ENCODE results near the gene ERV3-1.
"Not testable (repeated sequence)": the region's sequence is repeated elsewhere in the genome, so short reads cannot be mapped to it uniquely, and the experiment has no call there.

The ERV3-1 gene, protein sequence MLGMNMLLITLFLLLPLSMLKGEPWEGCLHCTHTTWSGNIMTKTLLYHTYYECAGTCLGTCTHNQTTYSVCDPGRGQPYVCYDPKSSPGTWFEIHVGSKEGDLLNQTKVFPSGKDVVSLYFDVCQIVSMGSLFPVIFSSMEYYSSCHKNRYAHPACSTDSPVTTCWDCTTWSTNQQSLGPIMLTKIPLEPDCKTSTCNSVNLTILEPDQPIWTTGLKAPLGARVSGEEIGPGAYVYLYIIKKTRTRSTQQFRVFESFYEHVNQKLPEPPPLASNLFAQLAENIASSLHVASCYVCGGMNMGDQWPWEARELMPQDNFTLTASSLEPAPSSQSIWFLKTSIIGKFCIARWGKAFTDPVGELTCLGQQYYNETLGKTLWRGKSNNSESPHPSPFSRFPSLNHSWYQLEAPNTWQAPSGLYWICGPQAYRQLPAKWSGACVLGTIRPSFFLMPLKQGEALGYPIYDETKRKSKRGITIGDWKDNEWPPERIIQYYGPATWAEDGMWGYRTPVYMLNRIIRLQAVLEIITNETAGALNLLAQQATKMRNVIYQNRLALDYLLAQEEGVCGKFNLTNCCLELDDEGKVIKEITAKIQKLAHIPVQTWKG

DNA sequence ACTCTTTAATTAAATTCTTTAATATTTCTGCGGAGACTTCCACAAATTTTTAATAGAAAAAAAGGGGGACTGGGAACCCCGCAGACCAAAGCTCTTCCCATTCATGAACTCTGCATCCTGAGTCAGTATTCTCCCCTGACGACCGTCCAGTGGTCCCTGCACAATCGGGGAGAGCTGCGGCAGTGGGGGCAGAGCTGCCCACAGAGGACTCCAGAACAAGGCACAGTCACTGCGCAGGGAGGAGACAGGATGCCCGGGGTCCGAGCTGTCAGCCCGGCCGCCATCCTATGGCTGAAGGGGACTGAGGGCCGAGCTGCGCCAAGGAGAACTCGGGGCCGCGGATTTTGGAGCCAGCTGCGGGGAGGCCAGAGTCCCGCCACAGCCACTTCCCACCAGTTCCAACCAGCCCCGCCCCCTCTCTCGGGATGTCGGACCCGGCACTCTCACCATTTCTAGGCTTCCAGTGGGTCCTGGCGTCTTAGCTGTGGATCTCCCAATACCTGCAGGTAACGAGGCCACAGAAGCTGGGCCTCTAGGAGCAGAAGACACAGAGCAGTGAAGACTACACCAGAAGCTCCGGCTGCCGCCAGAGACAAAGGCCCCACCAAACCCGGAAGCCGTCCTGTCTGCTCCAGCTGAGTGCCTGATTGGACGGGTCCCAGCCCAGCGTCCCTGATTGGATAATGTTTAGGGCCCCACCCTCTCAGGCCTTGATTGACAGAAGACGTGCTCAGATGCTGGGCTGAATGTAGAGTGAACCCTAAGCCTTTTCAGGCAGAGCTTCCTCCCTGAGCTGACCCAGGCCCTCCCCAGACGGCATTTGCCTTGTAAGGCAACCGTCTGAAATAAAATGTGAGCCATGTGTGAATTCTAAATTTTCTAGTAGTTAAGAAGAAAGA lies at the start of gene ERV3-1:
ERV3-1 (minus strand) TSS at position 594 of the 899 bp plus-strand sequence. CDS start 13,661 bp downstream, outside the sequence.
- peaks cover 33% of the 10 kb centered on the region for H3K4me1 ChIP-seq (ENCODE audit: insufficient read depth, low read length, poor library complexity, severe bottlenecking)
- H3K4me2 ChIP-seq (ENCODE audit: low read depth, low read length, poor library complexity, severe bottlenecking): peak within 1 kb of the TSS; percentile 82
- TF ChIP-seq EZH2phosphoT487 (IDR thresholded peaks at IDR 0.05; ENCODE audit: borderline replicate concordance): no peak
- TF ChIP-seq, protein P1, sequence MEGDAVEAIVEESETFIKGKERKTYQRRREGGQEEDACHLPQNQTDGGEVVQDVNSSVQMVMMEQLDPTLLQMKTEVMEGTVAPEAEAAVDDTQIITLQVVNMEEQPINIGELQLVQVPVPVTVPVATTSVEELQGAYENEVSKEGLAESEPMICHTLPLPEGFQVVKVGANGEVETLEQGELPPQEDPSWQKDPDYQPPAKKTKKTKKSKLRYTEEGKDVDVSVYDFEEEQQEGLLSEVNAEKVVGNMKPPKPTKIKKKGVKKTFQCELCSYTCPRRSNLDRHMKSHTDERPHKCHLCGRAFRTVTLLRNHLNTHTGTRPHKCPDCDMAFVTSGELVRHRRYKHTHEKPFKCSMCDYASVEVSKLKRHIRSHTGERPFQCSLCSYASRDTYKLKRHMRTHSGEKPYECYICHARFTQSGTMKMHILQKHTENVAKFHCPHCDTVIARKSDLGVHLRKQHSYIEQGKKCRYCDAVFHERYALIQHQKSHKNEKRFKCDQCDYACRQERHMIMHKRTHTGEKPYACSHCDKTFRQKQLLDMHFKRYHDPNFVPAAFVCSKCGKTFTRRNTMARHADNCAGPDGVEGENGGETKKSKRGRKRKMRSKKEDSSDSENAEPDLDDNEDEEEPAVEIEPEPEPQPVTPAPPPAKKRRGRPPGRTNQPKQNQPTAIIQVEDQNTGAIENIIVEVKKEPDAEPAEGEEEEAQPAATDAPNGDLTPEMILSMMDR (conservative IDR thresholded peaks at IDR 0.05; ENCODE audit: low read length): no peak
- H3K9ac ChIP-seq (ENCODE audit: low read depth, low read length, poor library complexity, severe bottlenecking): peak within 1 kb of the TSS; percentile 87
- no peaks in the 10 kb centered on the region; the same call in 1 of the 2 replicates for H3K9me3 ChIP-seq (ENCODE audit: insufficient read depth, low read depth, low read length)
- peaks cover 51% of the 10 kb centered on the region for H3K79me2 ChIP-seq (ENCODE audit: insufficient read depth, low read length)
- peaks cover 36% of the 10 kb centered on the region for H4K20me1 ChIP-seq (ENCODE audit: insufficient read depth, low read length, poor library complexity, severe bottlenecking)
- H3K4me3 ChIP-seq (ENCODE audit: low read length, poor library complexity, severe bottlenecking): peak within 1 kb of the TSS; percentile 87
- no peaks in the 10 kb centered on the region for H3F3A ChIP-seq (ENCODE audit: low read depth)
- peaks cover 5% of the 10 kb centered on the region; the same call in 1 of the 2 replicates for H3K36me3 ChIP-seq (ENCODE audit: insufficient read depth, low read length)
- H3K27me3 ChIP-seq (ENCODE audit: insufficient read depth, low read length, poor library complexity, severe bottlenecking): no peaks in the 10 kb centered on the region
- peak within 1 kb of the TSS; percentile 82 for H2AFZ ChIP-seq (ENCODE audit: low read length)
- no peaks in the 10 kb centered on the region for H3K9me2 ChIP-seq (replicated peaks; ENCODE audit: low read depth, low read length)

DNA sequence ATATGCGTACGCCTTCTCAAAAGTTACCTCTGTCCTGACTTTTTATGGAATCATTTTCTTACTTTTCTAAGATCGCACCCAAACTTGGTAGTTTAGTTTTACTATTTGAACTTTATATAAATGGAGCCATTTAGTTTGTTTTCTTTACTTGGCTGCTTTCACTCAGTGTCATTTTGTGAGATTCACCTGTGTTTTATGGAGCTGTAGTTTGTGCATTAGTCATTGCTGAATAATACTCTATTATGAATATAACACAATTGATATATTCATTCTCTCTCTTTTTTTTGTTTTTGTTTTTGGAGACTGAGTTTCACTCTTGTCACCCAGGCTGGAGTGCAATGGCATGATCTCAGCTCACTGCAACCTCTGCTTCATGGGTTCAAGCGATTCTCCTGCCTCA lies 49.3 kb upstream of the ERV3-1 start:
- not testable (repeated sequence) for H3K9ac ChIP-seq (ENCODE audit: low read depth, low read length, poor library complexity, severe bottlenecking); H4K20me1 ChIP-seq (ENCODE audit: insufficient read depth, low read length, poor library complexity, severe bottlenecking); H3K9me2 ChIP-seq (replicated peaks; ENCODE audit: low read depth, low read length); H3K79me2 ChIP-seq (ENCODE audit: insufficient read depth, low read length); H3K4me2 ChIP-seq (ENCODE audit: low read depth, low read length, poor library complexity, severe bottlenecking); H3K4me1 ChIP-seq (ENCODE audit: insufficient read depth, low read length, poor library complexity, severe bottlenecking); H3K4me3 ChIP-seq (ENCODE audit: low read length, poor library complexity, severe bottlenecking); H2AFZ ChIP-seq (ENCODE audit: low read length); H3K27me3 ChIP-seq (ENCODE audit: insufficient read depth, low read length, poor library complexity, severe bottlenecking); H3F3A ChIP-seq (ENCODE audit: low read depth); H3K36me3 ChIP-seq (ENCODE audit: insufficient read depth, low read length); H3K9me3 ChIP-seq (ENCODE audit: insufficient read depth, low read depth, low read length)

DNA sequence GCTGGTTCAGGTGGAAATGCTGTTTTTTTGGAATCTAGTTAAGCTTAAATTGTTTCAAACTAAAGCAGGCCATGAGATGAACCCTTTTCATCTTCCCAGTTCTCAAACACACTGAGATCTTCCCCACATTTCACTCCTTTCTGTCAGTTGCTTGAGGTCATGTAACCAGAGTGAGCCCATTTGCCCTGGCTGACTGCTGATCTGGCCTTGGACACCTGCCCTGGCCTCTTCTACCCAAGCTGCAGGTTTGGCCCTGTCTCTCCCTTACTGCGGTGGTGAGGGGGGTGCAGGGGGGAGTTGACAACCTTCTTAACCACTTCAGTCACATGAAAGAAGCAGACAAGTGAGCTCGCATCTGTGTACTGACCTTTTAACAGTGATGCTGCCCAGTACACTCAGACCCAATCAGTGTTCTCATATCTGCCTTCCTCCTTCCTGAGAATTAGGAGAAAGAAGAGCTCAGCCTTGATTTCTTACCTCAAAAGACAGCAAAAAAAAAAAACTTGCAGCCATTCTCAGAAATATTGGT lies 48.0 kb upstream of the ERV3-1 start:
- H3K4me3 ChIP-seq (ENCODE audit: low read length, poor library complexity, severe bottlenecking); H3K9me2 ChIP-seq (replicated peaks; ENCODE audit: low read depth, low read length); H3K4me1 ChIP-seq (ENCODE audit: insufficient read depth, low read length, poor library complexity, severe bottlenecking); H3K4me2 ChIP-seq (ENCODE audit: low read depth, low read length, poor library complexity, severe bottlenecking); H2AFZ ChIP-seq (ENCODE audit: low read length); H3K9me3 ChIP-seq (ENCODE audit: insufficient read depth, low read depth, low read length); H3K9ac ChIP-seq (ENCODE audit: low read depth, low read length, poor library complexity, severe bottlenecking); H3K36me3 ChIP-seq (ENCODE audit: insufficient read depth, low read length); H3K27me3 ChIP-seq (ENCODE audit: insufficient read depth, low read length, poor library complexity, severe bottlenecking); H3F3A ChIP-seq (ENCODE audit: low read depth); H3K79me2 ChIP-seq (ENCODE audit: insufficient read depth, low read length); H4K20me1 ChIP-seq (ENCODE audit: insufficient read depth, low read length, poor library complexity, severe bottlenecking): not testable (repeated sequence)

DNA sequence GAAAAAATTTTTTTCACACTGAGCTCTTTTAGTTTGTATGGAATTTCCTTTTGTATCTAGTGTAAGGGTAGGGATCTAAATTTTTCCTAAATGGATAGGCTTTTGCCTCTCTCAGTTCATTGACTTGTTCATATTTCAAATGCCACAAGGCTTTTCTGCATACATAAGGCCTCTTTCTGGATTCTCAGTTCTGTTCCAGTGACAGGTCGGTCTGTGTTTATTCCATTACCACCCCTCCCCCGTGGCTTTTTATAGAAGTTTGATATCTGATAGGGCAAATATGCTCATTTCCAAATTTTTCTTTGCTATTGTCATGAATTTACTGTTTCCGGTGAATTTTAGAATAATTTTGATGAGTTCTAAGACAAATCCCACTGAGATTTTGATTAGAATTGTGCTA lies 45.2 kb upstream of the ERV3-1 start:
- H3K36me3 ChIP-seq (ENCODE audit: insufficient read depth, low read length); H3F3A ChIP-seq (ENCODE audit: low read depth); H3K4me3 ChIP-seq (ENCODE audit: low read length, poor library complexity, severe bottlenecking); H3K79me2 ChIP-seq (ENCODE audit: insufficient read depth, low read length); H2AFZ ChIP-seq (ENCODE audit: low read length); H4K20me1 ChIP-seq (ENCODE audit: insufficient read depth, low read length, poor library complexity, severe bottlenecking); H3K4me2 ChIP-seq (ENCODE audit: low read depth, low read length, poor library complexity, severe bottlenecking); H3K27me3 ChIP-seq (ENCODE audit: insufficient read depth, low read length, poor library complexity, severe bottlenecking); H3K9me2 ChIP-seq (replicated peaks; ENCODE audit: low read depth, low read length); H3K4me1 ChIP-seq (ENCODE audit: insufficient read depth, low read length, poor library complexity, severe bottlenecking); H3K9ac ChIP-seq (ENCODE audit: low read depth, low read length, poor library complexity, severe bottlenecking); H3K9me3 ChIP-seq (ENCODE audit: insufficient read depth, low read depth, low read length): not testable (repeated sequence)

DNA sequence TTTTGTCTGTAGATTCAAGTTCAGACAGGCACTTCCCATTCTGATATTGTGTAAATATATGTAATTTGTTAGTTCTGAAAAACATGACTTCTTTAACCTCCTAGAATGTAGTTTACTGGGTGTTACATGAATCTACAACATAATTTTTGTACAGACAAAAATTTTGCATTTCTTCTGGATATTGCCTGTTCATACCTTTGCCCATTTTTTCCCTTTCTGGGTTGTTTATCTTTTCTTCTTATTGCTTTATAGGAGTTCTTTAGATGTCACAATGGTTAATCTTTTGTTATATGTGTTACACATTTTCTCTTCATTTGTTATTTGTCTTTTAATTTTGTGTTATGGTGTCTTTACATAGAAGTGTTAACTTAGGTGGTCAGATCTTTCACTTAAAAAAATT lies 44.7 kb upstream of the ERV3-1 start:
- H3K36me3 ChIP-seq (ENCODE audit: insufficient read depth, low read length); H3K9me2 ChIP-seq (replicated peaks; ENCODE audit: low read depth, low read length); H3K4me1 ChIP-seq (ENCODE audit: insufficient read depth, low read length, poor library complexity, severe bottlenecking); H4K20me1 ChIP-seq (ENCODE audit: insufficient read depth, low read length, poor library complexity, severe bottlenecking); H3K4me2 ChIP-seq (ENCODE audit: low read depth, low read length, poor library complexity, severe bottlenecking); H2AFZ ChIP-seq (ENCODE audit: low read length); H3K79me2 ChIP-seq (ENCODE audit: insufficient read depth, low read length); H3F3A ChIP-seq (ENCODE audit: low read depth); H3K9ac ChIP-seq (ENCODE audit: low read depth, low read length, poor library complexity, severe bottlenecking); H3K9me3 ChIP-seq (ENCODE audit: insufficient read depth, low read depth, low read length); H3K4me3 ChIP-seq (ENCODE audit: low read length, poor library complexity, severe bottlenecking); H3K27me3 ChIP-seq (ENCODE audit: insufficient read depth, low read length, poor library complexity, severe bottlenecking): not testable (repeated sequence)

DNA sequence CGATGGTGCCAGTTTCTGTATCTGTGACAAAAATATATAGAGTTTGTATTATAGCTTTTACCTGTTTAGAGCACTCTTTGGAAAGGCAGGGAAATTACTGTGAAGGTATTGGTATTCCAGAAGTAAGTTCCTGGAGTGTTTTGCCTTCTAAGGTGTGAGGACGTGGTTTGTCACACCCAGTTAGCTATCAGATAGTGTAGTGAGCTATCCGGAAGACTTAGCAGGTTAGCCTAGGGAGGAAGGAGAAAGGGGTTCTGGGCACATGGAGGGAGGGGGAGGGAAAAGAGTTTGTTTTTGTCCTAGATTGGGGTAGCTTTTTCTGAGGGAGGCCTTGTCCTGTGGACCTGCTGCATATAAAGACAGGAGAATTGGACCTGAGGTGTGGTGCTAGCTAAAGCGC lies 39.8 kb upstream of the ERV3-1 start:
- H4K20me1 ChIP-seq (ENCODE audit: insufficient read depth, low read length, poor library complexity, severe bottlenecking); H3K4me3 ChIP-seq (ENCODE audit: low read length, poor library complexity, severe bottlenecking); H2AFZ ChIP-seq (ENCODE audit: low read length); H3K36me3 ChIP-seq (ENCODE audit: insufficient read depth, low read length); H3K4me1 ChIP-seq (ENCODE audit: insufficient read depth, low read length, poor library complexity, severe bottlenecking); H3K9me2 ChIP-seq (replicated peaks; ENCODE audit: low read depth, low read length); H3F3A ChIP-seq (ENCODE audit: low read depth); H3K27me3 ChIP-seq (ENCODE audit: insufficient read depth, low read length, poor library complexity, severe bottlenecking); H3K9me3 ChIP-seq (ENCODE audit: insufficient read depth, low read depth, low read length); H3K9ac ChIP-seq (ENCODE audit: low read depth, low read length, poor library complexity, severe bottlenecking); H3K4me2 ChIP-seq (ENCODE audit: low read depth, low read length, poor library complexity, severe bottlenecking); H3K79me2 ChIP-seq (ENCODE audit: insufficient read depth, low read length): not testable (repeated sequence)
